ENCODE data around the gene KCTD18.

The KCTD18 gene

DNA sequence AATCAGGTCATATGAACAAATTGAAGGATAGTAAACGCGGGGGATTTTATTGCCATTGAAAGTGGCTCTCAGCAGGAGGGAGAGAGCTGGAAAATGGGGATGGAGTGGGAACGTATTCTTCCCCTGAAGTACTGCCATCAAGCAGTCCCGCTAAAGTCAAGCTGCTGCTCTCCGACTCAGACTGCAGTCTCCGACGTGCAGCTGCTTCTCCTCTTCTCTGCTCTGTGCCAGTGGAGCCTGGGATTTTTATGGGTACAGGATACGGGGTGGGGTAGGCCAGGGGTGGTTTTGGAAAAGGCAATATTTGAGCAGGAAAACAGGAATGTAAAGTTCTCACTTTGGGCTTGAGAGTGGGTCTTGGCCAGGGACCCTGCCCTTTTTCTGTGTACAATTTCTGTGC is 33.0 kb downstream of the KCTD18 start:
- TF ChIP-seq YY1 (IDR thresholded peaks at IDR 0.05; ENCODE audit: low read depth): no peak
- no peak for TF ChIP-seq TCF12 (IDR thresholded peaks at IDR 0.05; ENCODE audit: low read depth)
- TF ChIP-seq, protein P1, sequence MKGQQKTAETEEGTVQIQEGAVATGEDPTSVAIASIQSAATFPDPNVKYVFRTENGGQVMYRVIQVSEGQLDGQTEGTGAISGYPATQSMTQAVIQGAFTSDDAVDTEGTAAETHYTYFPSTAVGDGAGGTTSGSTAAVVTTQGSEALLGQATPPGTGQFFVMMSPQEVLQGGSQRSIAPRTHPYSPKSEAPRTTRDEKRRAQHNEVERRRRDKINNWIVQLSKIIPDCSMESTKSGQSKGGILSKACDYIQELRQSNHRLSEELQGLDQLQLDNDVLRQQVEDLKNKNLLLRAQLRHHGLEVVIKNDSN (IDR thresholded peaks at IDR 0.05): no peak
- TF ChIP-seq EGR1 (IDR thresholded peaks at IDR 0.05): no peak
- no peak for TF ChIP-seq ZBTB7A (IDR thresholded peaks at IDR 0.05; ENCODE audit: low read depth)
- no peak for TF ChIP-seq NFIC (IDR thresholded peaks at IDR 0.05)
- no peak for TF ChIP-seq EP300 (IDR thresholded peaks at IDR 0.05; ENCODE audit: borderline replicate concordance)
- TF ChIP-seq CREB1 (IDR thresholded peaks at IDR 0.05; ENCODE audit: low read depth): no peak
- no peak for TF ChIP-seq FOXM1 (IDR thresholded peaks at IDR 0.05; ENCODE audit: borderline replicate concordance, low read depth)
- TF ChIP-seq, protein P2, sequence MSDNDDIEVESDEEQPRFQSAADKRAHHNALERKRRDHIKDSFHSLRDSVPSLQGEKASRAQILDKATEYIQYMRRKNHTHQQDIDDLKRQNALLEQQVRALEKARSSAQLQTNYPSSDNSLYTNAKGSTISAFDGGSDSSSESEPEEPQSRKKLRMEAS (IDR thresholded peaks at IDR 0.05): no peak
- no peak for TF ChIP-seq TEAD4 (IDR thresholded peaks at IDR 0.05)
- TF ChIP-seq, protein P3, sequence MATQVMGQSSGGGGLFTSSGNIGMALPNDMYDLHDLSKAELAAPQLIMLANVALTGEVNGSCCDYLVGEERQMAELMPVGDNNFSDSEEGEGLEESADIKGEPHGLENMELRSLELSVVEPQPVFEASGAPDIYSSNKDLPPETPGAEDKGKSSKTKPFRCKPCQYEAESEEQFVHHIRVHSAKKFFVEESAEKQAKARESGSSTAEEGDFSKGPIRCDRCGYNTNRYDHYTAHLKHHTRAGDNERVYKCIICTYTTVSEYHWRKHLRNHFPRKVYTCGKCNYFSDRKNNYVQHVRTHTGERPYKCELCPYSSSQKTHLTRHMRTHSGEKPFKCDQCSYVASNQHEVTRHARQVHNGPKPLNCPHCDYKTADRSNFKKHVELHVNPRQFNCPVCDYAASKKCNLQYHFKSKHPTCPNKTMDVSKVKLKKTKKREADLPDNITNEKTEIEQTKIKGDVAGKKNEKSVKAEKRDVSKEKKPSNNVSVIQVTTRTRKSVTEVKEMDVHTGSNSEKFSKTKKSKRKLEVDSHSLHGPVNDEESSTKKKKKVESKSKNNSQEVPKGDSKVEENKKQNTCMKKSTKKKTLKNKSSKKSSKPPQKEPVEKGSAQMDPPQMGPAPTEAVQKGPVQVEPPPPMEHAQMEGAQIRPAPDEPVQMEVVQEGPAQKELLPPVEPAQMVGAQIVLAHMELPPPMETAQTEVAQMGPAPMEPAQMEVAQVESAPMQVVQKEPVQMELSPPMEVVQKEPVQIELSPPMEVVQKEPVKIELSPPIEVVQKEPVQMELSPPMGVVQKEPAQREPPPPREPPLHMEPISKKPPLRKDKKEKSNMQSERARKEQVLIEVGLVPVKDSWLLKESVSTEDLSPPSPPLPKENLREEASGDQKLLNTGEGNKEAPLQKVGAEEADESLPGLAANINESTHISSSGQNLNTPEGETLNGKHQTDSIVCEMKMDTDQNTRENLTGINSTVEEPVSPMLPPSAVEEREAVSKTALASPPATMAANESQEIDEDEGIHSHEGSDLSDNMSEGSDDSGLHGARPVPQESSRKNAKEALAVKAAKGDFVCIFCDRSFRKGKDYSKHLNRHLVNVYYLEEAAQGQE (IDR thresholded peaks at IDR 0.05; ENCODE audit: low read depth): no peak

- TF ChIP-seq, protein P1 (IDR thresholded peaks at IDR 0.05): no peak
- TF ChIP-seq ZBTB7A (IDR thresholded peaks at IDR 0.05; ENCODE audit: low read depth) (no peak), EGR1 (IDR thresholded peaks at IDR 0.05) (no peak), TEAD4 (IDR thresholded peaks at IDR 0.05) (no peak), FOXM1 (IDR thresholded peaks at IDR 0.05; ENCODE audit: borderline replicate concordance, low read depth) (no peak), TAF1 (IDR thresholded peaks at IDR 0.05; ENCODE audit: low read depth) (no peak), EP300 (IDR thresholded peaks at IDR 0.05; ENCODE audit: borderline replicate concordance) (no peak), CREB1 (IDR thresholded peaks at IDR 0.05; ENCODE audit: low read depth) (no peak), YY1 (IDR thresholded peaks at IDR 0.05; ENCODE audit: low read depth) (no peak), TCF12 (IDR thresholded peaks at IDR 0.05; ENCODE audit: low read depth) (no peak), RAD21 (IDR thresholded peaks at IDR 0.05; ENCODE audit: low read depth) (no peak), CEBPB (IDR thresholded peaks at IDR 0.05) (no peak), NFIC (IDR thresholded peaks at IDR 0.05) (no peak)
- TF ChIP-seq, protein P2 (IDR thresholded peaks at IDR 0.05): no peak
- TF ChIP-seq, protein P3 (IDR thresholded peaks at IDR 0.05; ENCODE audit: low read depth): no peak
Measured at GRCh38 chr2:200475795-200476194, 34.1 kb downstream of the KCTD18 start.

GRCh38 chr2:200472853-200473464 is 36.9 kb downstream of the KCTD18 start:
- TF ChIP-seq EGR1 (IDR thresholded peaks at IDR 0.05) (no peak), CEBPB (IDR thresholded peaks at IDR 0.05) (no peak), NFIC (IDR thresholded peaks at IDR 0.05) (no peak), EP300 (IDR thresholded peaks at IDR 0.05; ENCODE audit: borderline replicate concordance) (no peak), RAD21 (IDR thresholded peaks at IDR 0.05; ENCODE audit: low read depth) (no peak), TEAD4 (IDR thresholded peaks at IDR 0.05) (no peak), TAF1 (IDR thresholded peaks at IDR 0.05; ENCODE audit: low read depth) (no peak), ZBTB7A (IDR thresholded peaks at IDR 0.05; ENCODE audit: low read depth) (no peak), FOXM1 (IDR thresholded peaks at IDR 0.05; ENCODE audit: borderline replicate concordance, low read depth) (no peak)
- TF ChIP-seq, protein P3 (IDR thresholded peaks at IDR 0.05; ENCODE audit: low read depth): no peak
- TF ChIP-seq, protein P1 (IDR thresholded peaks at IDR 0.05): no peak
- TF ChIP-seq, protein P2 (IDR thresholded peaks at IDR 0.05): no peak

Measured in Ishikawa (cell line).